ENCODE measurements around the gene PRRT3. TPM values are rescaled to one million over a fixed set of nuclear protein-coding genes. Genes with fewer than 3 reads are reported as not detected.
"Not testable (repeated sequence)": the region's sequence is repeated elsewhere in the genome, so short reads cannot be mapped to it uniquely, and the experiment has no call there.

PRRT3 gene
- total and polyA plus RNA-seq, 2 experiments from 2014 or later, result 4.3 to 6.9 TPM

DNA sequence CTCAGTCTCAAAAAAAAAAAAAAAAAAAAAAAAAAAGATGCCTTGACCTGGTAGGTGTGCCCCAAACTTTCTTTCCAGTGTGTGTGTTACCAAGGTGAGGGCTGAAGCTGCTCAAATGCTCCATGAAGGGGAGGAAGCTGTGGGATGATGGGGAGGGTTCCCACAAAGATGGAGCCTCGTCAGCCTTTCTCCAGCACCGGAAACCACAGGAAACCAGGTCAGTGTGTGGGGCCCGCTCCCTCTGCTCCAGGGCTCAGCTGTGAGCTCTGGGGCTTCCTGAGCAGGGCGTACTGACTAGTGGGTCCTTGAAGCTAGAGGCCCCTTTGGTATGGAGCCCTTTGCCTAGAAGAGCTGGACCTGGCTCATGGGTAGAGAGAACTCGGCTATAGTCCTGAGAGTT is 50.2 kb downstream of the PRRT3 start:
- ATAC-seq (peak; percentile 10), DNase-seq (ENCODE audit: low spot score) (no peak)
- H3K4me3 Mint-ChIP-seq, result no peak overlapping the region
- TF ChIP-seq EZH2 (IDR thresholded peaks at IDR 0.05; ENCODE audit: low read depth, unreplicated experiment) (no peak), EZH2phosphoT487 (IDR thresholded peaks at IDR 0.05; ENCODE audit: unreplicated experiment) (no peak), JUNB (IDR thresholded peaks at IDR 0.05; ENCODE audit: unreplicated experiment) (no peak), STAT1 (IDR thresholded peaks at IDR 0.05; ENCODE audit: unreplicated experiment) (no peak)
- TF ChIP-seq, protein P1, sequence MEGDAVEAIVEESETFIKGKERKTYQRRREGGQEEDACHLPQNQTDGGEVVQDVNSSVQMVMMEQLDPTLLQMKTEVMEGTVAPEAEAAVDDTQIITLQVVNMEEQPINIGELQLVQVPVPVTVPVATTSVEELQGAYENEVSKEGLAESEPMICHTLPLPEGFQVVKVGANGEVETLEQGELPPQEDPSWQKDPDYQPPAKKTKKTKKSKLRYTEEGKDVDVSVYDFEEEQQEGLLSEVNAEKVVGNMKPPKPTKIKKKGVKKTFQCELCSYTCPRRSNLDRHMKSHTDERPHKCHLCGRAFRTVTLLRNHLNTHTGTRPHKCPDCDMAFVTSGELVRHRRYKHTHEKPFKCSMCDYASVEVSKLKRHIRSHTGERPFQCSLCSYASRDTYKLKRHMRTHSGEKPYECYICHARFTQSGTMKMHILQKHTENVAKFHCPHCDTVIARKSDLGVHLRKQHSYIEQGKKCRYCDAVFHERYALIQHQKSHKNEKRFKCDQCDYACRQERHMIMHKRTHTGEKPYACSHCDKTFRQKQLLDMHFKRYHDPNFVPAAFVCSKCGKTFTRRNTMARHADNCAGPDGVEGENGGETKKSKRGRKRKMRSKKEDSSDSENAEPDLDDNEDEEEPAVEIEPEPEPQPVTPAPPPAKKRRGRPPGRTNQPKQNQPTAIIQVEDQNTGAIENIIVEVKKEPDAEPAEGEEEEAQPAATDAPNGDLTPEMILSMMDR (conservative IDR thresholded peaks at IDR 0.05; ENCODE audit: low read depth in 2 of 2), result no peak
- no peaks in the 10 kb centered on the region for H3K27me3 ChIP-seq (ENCODE audit: insufficient read depth)
- peaks cover 17% of the 10 kb centered on the region for H3K4me1 ChIP-seq (ENCODE audit: insufficient read depth)
- H4K20me1 ChIP-seq (replicated peaks; ENCODE audit: insufficient read depth), result no peaks in the 10 kb centered on the region
- no peak overlapping the region for H3K4me3 ChIP-seq
- H2AFZ ChIP-seq, result peak overlapping the region; percentile 99
- H3F3A ChIP-seq (replicated peaks; ENCODE audit: low read depth), result no peaks in the 10 kb centered on the region
- H3K27ac Mint-ChIP-seq, result no peak overlapping the region
- no peak overlapping the region for H3K27ac ChIP-seq (ENCODE audit: low read depth)
- H3K4me1 Mint-ChIP-seq, result peaks cover 20% of the 10 kb centered on the region
- no peaks in the 10 kb centered on the region for H3K36me3 ChIP-seq (ENCODE audit: insufficient read depth)
- peaks cover 13% of the 10 kb centered on the region for H3K27me3 Mint-ChIP-seq (ENCODE audit: insufficient read depth, low read depth, poor library complexity)
- H3K4me2 ChIP-seq, result peak overlapping the region; percentile 71
- no peaks in the 10 kb centered on the region for H3K9me3 Mint-ChIP-seq
- H3K36me3 Mint-ChIP-seq (ENCODE audit: low read depth), result no peaks in the 10 kb centered on the region; the same call in 2 of the 3 replicates
- H3K79me2 ChIP-seq (replicated peaks; ENCODE audit: insufficient read depth), result no peaks in the 10 kb centered on the region
- H3K9me2 ChIP-seq (ENCODE audit: insufficient read depth), result no peaks in the 10 kb centered on the region

DNA sequence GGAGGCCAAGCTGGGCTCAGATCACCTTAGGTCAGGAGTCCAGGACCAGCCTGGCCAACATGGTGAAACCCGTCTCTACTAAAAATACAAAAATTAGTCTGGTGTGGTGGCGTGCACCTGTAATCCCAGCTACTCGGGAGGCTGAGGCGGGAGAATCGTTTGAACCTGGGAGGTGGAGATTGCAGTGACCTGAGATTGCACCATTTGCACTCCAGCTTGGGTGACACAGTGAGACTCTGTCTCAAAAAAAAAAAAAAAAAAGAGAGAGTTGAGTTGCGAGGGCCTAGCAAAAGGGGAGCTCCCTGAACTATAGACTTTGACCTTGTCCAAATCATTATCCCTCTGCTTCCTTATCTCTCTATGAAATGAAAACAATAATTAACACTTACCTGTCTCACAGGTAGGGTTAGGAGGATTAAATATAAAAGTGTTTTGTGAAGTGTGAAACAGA is 51.2 kb downstream of the PRRT3 start:
- not testable (repeated sequence) for H3F3A ChIP-seq (replicated peaks; ENCODE audit: low read depth); H4K20me1 ChIP-seq (replicated peaks; ENCODE audit: insufficient read depth); H3K27ac Mint-ChIP-seq; H3K27ac ChIP-seq (ENCODE audit: low read depth); H3K27me3 ChIP-seq (ENCODE audit: insufficient read depth); H3K9me2 ChIP-seq (ENCODE audit: insufficient read depth); DNase-seq (ENCODE audit: low spot score); H2AFZ ChIP-seq; H3K79me2 ChIP-seq (replicated peaks; ENCODE audit: insufficient read depth); H3K36me3 Mint-ChIP-seq (ENCODE audit: low read depth); H3K36me3 ChIP-seq (ENCODE audit: insufficient read depth); H3K9me3 Mint-ChIP-seq; ATAC-seq; H3K4me2 ChIP-seq; H3K4me3 ChIP-seq; H3K4me3 Mint-ChIP-seq
- H3K4me1 Mint-ChIP-seq, result peaks cover 20% of the 10 kb centered on the region
- H3K4me1 ChIP-seq (ENCODE audit: insufficient read depth), result peaks cover 17% of the 10 kb centered on the region
- H3K27me3 Mint-ChIP-seq (ENCODE audit: insufficient read depth, low read depth, poor library complexity), result peaks cover 12% of the 10 kb centered on the region

DNA sequence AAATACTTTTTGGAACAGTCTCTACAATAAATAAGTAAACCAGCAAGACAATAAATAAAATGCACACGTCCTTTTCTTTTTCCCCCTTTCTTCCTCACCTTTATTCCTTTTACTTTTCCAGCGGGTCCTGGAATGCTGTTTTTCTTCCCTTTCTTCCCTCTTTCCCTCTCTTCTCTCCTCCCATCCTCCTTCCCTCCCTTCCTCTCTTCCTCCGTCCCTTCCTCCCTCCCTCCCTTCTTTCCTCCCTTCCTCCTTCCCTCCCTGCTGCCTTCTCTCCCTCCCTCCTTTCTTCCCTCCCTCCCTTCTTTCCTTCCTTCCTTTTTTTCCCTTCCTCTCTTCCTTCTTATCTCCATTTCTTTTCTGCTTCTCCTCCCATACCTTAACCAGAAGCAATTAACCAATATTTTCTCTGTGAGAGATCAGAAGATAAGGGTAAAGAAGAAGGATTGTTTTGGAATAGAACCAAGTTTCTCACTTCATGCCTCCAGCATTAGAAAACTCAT is 52.9 kb downstream of the PRRT3 start:
- ATAC-seq, result no peak
- no peak overlapping the region for H3K4me2 ChIP-seq
- no peak overlapping the region for H2AFZ ChIP-seq
- H3F3A ChIP-seq (replicated peaks; ENCODE audit: low read depth), result no peaks in the 10 kb centered on the region
- Mint-ChIP-seq H3K9me3 (no peaks in the 10 kb centered on the region), H3K4me1 (peaks cover 20% of the 10 kb centered on the region), H3K4me3 (no peak overlapping the region), H3K27me3 (ENCODE audit: insufficient read depth, low read depth, poor library complexity) (peaks cover 7% of the 10 kb centered on the region), H3K27ac (no peak overlapping the region), H3K36me3 (ENCODE audit: low read depth) (peaks cover 4% of the 10 kb centered on the region; the same call in 2 of the 3 replicates)
- no peaks in the 10 kb centered on the region for H3K36me3 ChIP-seq (ENCODE audit: insufficient read depth)
- no peaks in the 10 kb centered on the region for H4K20me1 ChIP-seq (replicated peaks; ENCODE audit: insufficient read depth)
- DNase-seq (ENCODE audit: low spot score), result no peak
- H3K4me3 ChIP-seq, result no peak overlapping the region
- H3K27ac ChIP-seq (ENCODE audit: low read depth), result no peak overlapping the region
- no peaks in the 10 kb centered on the region for H3K79me2 ChIP-seq (replicated peaks; ENCODE audit: insufficient read depth)
- H3K9me2 ChIP-seq (ENCODE audit: insufficient read depth), result no peaks in the 10 kb centered on the region
- peaks cover 17% of the 10 kb centered on the region for H3K4me1 ChIP-seq (ENCODE audit: insufficient read depth)
- no peaks in the 10 kb centered on the region for H3K27me3 ChIP-seq (ENCODE audit: insufficient read depth)
- TF ChIP-seq, protein P1 (conservative IDR thresholded peaks at IDR 0.05; ENCODE audit: low read depth in 2 of 2), result no peak
- TF ChIP-seq ZNF331 (CRISPR knock-in tag; IDR thresholded peaks at IDR 0.05; ENCODE audit: low read depth), result no peak
- TF ChIP-seq STAT1 (IDR thresholded peaks at IDR 0.05; ENCODE audit: unreplicated experiment), result no peak
- TF ChIP-seq EZH2phosphoT487 (IDR thresholded peaks at IDR 0.05; ENCODE audit: unreplicated experiment), result no peak
- no peak for TF ChIP-seq EZH2 (IDR thresholded peaks at IDR 0.05; ENCODE audit: low read depth, unreplicated experiment)
- TF ChIP-seq, protein P2, sequence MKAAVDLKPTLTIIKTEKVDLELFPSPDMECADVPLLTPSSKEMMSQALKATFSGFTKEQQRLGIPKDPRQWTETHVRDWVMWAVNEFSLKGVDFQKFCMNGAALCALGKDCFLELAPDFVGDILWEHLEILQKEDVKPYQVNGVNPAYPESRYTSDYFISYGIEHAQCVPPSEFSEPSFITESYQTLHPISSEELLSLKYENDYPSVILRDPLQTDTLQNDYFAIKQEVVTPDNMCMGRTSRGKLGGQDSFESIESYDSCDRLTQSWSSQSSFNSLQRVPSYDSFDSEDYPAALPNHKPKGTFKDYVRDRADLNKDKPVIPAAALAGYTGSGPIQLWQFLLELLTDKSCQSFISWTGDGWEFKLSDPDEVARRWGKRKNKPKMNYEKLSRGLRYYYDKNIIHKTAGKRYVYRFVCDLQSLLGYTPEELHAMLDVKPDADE (IDR thresholded peaks at IDR 0.05), result no peak
- no peak for TF ChIP-seq JUNB (IDR thresholded peaks at IDR 0.05; ENCODE audit: unreplicated experiment)
- no peak for TF ChIP-seq ZNF114 (CRISPR knock-in tag; IDR thresholded peaks at IDR 0.05)
